ENCODE results near the gene ANKS6.

Gene ANKS6

GRCh38 chr9:98786750-98787510, 9.4 kb downstream of the ANKS6 start:
- H3K27me3 ChIP-seq (ENCODE audit: control insufficient read depth in 2 of 2, insufficient read depth in 2 of 2, low read length in 2 of 2) = no peaks in the 10 kb centered on the region
- peaks cover 0 to 14% of the 10 kb centered on the region in 2 donors for H3K4me1 ChIP-seq (ENCODE audit: control insufficient read depth in 2 of 2, insufficient read depth in 2 of 2, low read length in 2 of 2)
- no peaks in the 10 kb centered on the region for H3K9me3 ChIP-seq (ENCODE audit: control insufficient read depth in 2 of 2, low read length in 2 of 2)
- H3K27ac ChIP-seq (ENCODE audit: low read depth in 2 of 2, low read length in 2 of 2) = no peak overlapping the region
- no peak overlapping the region for H3K4me3 ChIP-seq (ENCODE audit: low read length in 2 of 2)
- H3K9ac ChIP-seq (ENCODE audit: low read depth in 1 of 2, low read length in 2 of 2) = no peak overlapping the region
- peaks cover 9 to 14% of the 10 kb centered on the region in 2 donors for H3K36me3 ChIP-seq (ENCODE audit: control insufficient read depth in 2 of 2, insufficient read depth in 2 of 2, low read length in 2 of 2)

GRCh38 chr9:98784831-98785806, 11.2 kb downstream of the ANKS6 start:
- Histone ChIP-seq H3K27me3 (ENCODE audit: control insufficient read depth in 2 of 2, insufficient read depth in 2 of 2, low read length in 2 of 2) (no peaks in the 10 kb centered on the region), H3K36me3 (ENCODE audit: control insufficient read depth in 2 of 2, insufficient read depth in 2 of 2, low read length in 2 of 2) (peaks cover 9 to 16% of the 10 kb centered on the region in 2 donors), H3K9ac (ENCODE audit: low read depth in 1 of 2, low read length in 2 of 2) (no peak overlapping the region), H3K4me3 (ENCODE audit: low read length in 2 of 2) (no peak overlapping the region), H3K9me3 (ENCODE audit: control insufficient read depth in 2 of 2, low read length in 2 of 2) (no peaks in the 10 kb centered on the region), H3K4me1 (ENCODE audit: control insufficient read depth in 2 of 2, insufficient read depth in 2 of 2, low read length in 2 of 2) (peaks cover 6 to 17% of the 10 kb centered on the region in 2 donors), H3K27ac (ENCODE audit: low read depth in 2 of 2, low read length in 2 of 2) (no peak overlapping the region)

- H3K27ac ChIP-seq (ENCODE audit: low read depth in 2 of 2, low read length in 2 of 2) = no peak overlapping the region
- peak overlapping the region in 1 of 2 donors; percentile 17 for H3K9ac ChIP-seq (ENCODE audit: low read depth in 1 of 2, low read length in 2 of 2)
- peaks cover 6 to 17% of the 10 kb centered on the region in 2 donors for H3K4me1 ChIP-seq (ENCODE audit: control insufficient read depth in 2 of 2, insufficient read depth in 2 of 2, low read length in 2 of 2)
- H3K36me3 ChIP-seq (ENCODE audit: control insufficient read depth in 2 of 2, insufficient read depth in 2 of 2, low read length in 2 of 2) = peaks cover 6 to 7% of the 10 kb centered on the region in 2 donors
- H3K4me3 ChIP-seq (ENCODE audit: low read length in 2 of 2) = no peak overlapping the region
- H3K9me3 ChIP-seq (ENCODE audit: control insufficient read depth in 2 of 2, low read length in 2 of 2) = no peaks in the 10 kb centered on the region
- no peaks in the 10 kb centered on the region for H3K27me3 ChIP-seq (ENCODE audit: control insufficient read depth in 2 of 2, insufficient read depth in 2 of 2, low read length in 2 of 2)
Observed at GRCh38 chr9:98783518-98784226, 12.7 kb downstream of the ANKS6 start.

DNA sequence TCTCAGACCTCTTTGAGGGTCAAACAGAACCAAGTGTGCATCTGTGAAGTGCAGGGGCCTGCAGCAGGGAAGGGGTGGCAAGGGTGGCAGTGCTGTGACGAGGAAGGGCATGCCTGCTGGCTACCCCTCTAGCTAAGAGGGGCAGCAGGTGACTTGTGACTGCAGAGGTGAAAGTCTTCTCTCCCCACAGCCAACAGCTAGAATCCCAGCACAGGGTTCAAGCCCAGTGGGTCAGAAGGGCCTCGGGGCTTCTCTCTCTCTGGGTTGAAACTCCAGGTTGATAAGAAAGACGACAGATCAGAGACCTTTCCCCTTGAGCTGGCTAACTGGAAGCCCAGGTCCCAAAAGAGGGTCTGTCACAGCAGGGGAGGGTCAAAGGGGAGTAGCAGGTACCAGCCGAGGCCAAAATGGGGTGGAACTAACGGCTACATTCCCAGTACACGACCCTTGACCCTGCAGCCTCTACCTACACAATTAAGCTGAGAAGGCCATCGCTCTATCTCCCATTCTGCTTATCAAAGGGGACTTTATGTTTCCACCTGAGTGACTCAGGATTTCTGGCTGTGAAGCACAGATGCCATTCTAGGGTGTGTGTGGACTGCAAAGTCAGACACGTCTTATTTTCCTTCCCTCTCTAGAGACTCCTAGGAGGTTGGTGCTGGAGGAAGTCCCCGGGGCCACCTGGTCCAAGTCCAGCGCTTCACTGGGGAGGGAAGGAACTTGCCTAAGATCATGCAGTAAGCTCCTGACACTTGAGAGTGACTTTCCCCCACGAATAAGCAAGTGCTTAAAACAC, 14.6 kb downstream of the ANKS6 start:
- Histone ChIP-seq H3K27ac (ENCODE audit: low read depth in 2 of 2, low read length in 2 of 2) (peak overlapping the region; percentile 46 to 65), H3K4me3 (ENCODE audit: low read length in 2 of 2) (no peak overlapping the region), H3K27me3 (ENCODE audit: control insufficient read depth in 2 of 2, insufficient read depth in 2 of 2, low read length in 2 of 2) (no peaks in the 10 kb centered on the region), H3K4me1 (ENCODE audit: control insufficient read depth in 2 of 2, insufficient read depth in 2 of 2, low read length in 2 of 2) (peaks cover 9 to 17% of the 10 kb centered on the region in 2 donors), H3K36me3 (ENCODE audit: control insufficient read depth in 2 of 2, insufficient read depth in 2 of 2, low read length in 2 of 2) (peaks cover 9 to 12% of the 10 kb centered on the region in 2 donors), H3K9ac (ENCODE audit: low read depth in 1 of 2, low read length in 2 of 2) (no peak overlapping the region), H3K9me3 (ENCODE audit: control insufficient read depth in 2 of 2, low read length in 2 of 2) (no peaks in the 10 kb centered on the region)

DNA sequence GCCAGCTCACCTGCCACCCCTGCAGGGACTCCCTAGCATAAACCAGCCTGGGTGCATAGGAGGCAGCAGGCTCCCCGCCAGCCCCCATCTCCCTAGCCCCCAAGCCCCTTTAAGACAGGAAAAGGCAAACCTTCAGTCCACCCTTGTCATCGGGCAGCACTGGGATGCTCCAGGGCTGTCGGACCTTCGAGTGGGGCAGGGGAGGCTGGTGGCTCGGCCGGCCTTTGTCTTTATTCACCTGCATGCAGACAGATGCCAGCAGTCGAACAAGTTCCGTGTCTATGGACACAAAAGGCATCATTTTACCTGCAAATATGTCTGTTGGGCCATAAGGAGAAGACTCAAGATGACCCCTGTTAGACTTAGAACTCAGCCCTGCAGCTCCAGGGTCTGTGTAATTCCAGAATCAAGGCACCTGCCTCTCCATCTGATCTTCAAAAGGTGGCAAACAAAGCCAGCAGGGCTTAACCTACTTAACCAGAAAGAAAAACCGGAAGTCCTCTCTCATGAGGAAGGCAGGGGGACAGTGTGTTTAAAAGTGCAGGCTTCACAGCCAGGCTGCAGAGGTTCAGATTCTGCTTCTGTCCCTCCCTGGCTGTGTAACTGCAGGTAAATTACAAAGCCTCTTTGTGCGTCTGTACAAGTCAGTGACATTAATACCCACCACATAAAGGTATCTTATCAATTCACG, 16.2 kb downstream of the ANKS6 start:
- no peak overlapping the region for H3K9ac ChIP-seq (ENCODE audit: low read depth in 1 of 2, low read length in 2 of 2)
- peaks cover 11 to 14% of the 10 kb centered on the region in 2 donors for H3K36me3 ChIP-seq (ENCODE audit: control insufficient read depth in 2 of 2, insufficient read depth in 2 of 2, low read length in 2 of 2)
- no peaks in the 10 kb centered on the region for H3K9me3 ChIP-seq (ENCODE audit: control insufficient read depth in 2 of 2, low read length in 2 of 2)
- H3K4me1 ChIP-seq (ENCODE audit: control insufficient read depth in 2 of 2, insufficient read depth in 2 of 2, low read length in 2 of 2) = peaks cover 9 to 12% of the 10 kb centered on the region in 2 donors
- no peaks in the 10 kb centered on the region for H3K27me3 ChIP-seq (ENCODE audit: control insufficient read depth in 2 of 2, insufficient read depth in 2 of 2, low read length in 2 of 2)
- no peak overlapping the region for H3K27ac ChIP-seq (ENCODE audit: low read depth in 2 of 2, low read length in 2 of 2)
- no peak overlapping the region for H3K4me3 ChIP-seq (ENCODE audit: low read length in 2 of 2)

GRCh38 chr9:98778711-98779530, 17.4 kb downstream of the ANKS6 start:
- H3K9me3 ChIP-seq (ENCODE audit: control insufficient read depth in 2 of 2, low read length in 2 of 2) = no peaks in the 10 kb centered on the region
- H3K27me3 ChIP-seq (ENCODE audit: control insufficient read depth in 2 of 2, insufficient read depth in 2 of 2, low read length in 2 of 2) = no peaks in the 10 kb centered on the region
- H3K36me3 ChIP-seq (ENCODE audit: control insufficient read depth in 2 of 2, insufficient read depth in 2 of 2, low read length in 2 of 2) = peaks cover 7 to 17% of the 10 kb centered on the region in 2 donors
- no peak overlapping the region for H3K9ac ChIP-seq (ENCODE audit: low read depth in 1 of 2, low read length in 2 of 2)
- H3K4me1 ChIP-seq (ENCODE audit: control insufficient read depth in 2 of 2, insufficient read depth in 2 of 2, low read length in 2 of 2) = peaks cover 9 to 11% of the 10 kb centered on the region in 2 donors
- no peak overlapping the region for H3K4me3 ChIP-seq (ENCODE audit: low read length in 2 of 2)
- H3K27ac ChIP-seq (ENCODE audit: low read depth in 2 of 2, low read length in 2 of 2) = no peak overlapping the region

- Histone ChIP-seq H3K27me3 (ENCODE audit: control insufficient read depth in 2 of 2, insufficient read depth in 2 of 2, low read length in 2 of 2) (no peaks in the 10 kb centered on the region), H3K9me3 (ENCODE audit: control insufficient read depth in 2 of 2, low read length in 2 of 2) (no peaks in the 10 kb centered on the region), H3K9ac (ENCODE audit: low read depth in 1 of 2, low read length in 2 of 2) (no peak overlapping the region), H3K27ac (ENCODE audit: low read depth in 2 of 2, low read length in 2 of 2) (no peak overlapping the region), H3K4me3 (ENCODE audit: low read length in 2 of 2) (no peak overlapping the region), H3K36me3 (ENCODE audit: control insufficient read depth in 2 of 2, insufficient read depth in 2 of 2, low read length in 2 of 2) (peaks cover 10 to 23% of the 10 kb centered on the region in 2 donors), H3K4me1 (ENCODE audit: control insufficient read depth in 2 of 2, insufficient read depth in 2 of 2, low read length in 2 of 2) (peaks cover 9 to 11% of the 10 kb centered on the region in 2 donors)
Observed at GRCh38 chr9:98778251-98778650, 18.1 kb downstream of the ANKS6 start.

DNA sequence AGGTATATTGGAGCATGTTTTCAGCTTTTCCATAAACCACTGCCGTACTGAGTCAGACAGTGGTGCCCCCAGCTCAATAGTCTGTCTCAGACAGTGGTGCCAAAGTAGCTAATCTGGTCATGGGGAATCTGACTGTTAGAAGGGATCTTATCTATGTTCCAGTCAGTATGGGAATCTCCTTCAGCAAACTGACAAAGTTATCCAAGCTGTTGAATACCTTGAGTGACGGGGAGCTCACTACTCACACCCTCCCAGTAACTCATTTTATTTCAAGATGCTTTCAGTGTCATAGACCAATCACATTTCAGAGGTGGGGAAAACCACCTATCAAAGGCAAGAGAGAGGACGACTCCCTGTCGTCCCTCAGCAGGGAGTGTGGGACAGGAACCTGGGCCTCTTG, 18.7 kb downstream of the ANKS6 start:
- no peak overlapping the region for H3K4me3 ChIP-seq (ENCODE audit: low read length in 2 of 2)
- no peak overlapping the region for H3K9ac ChIP-seq (ENCODE audit: low read depth in 1 of 2, low read length in 2 of 2)
- no peaks in the 10 kb centered on the region for H3K9me3 ChIP-seq (ENCODE audit: control insufficient read depth in 2 of 2, low read length in 2 of 2)
- H3K27me3 ChIP-seq (ENCODE audit: control insufficient read depth in 2 of 2, insufficient read depth in 2 of 2, low read length in 2 of 2) = no peaks in the 10 kb centered on the region
- H3K36me3 ChIP-seq (ENCODE audit: control insufficient read depth in 2 of 2, insufficient read depth in 2 of 2, low read length in 2 of 2) = peaks cover 12 to 29% of the 10 kb centered on the region in 2 donors
- H3K4me1 ChIP-seq (ENCODE audit: control insufficient read depth in 2 of 2, insufficient read depth in 2 of 2, low read length in 2 of 2) = peaks cover 9 to 10% of the 10 kb centered on the region in 2 donors
- no peak overlapping the region for H3K27ac ChIP-seq (ENCODE audit: low read depth in 2 of 2, low read length in 2 of 2)

All from mucosa of rectum (tissue), 2 donors.